Naive thymus-derived CD4-positive, alpha-beta T cell (primary cell): Measurements from ENCODE around the gene RPP25. TPM values are rescaled to one million over a fixed set of nuclear protein-coding genes. Genes with fewer than 3 reads are reported as not detected.

Experiments used
- ATAC-seq: fragments of 150-1000 bp; cut with Tn5 transposase; 2 replicates; pipeline ENCODE4 v1.10.0; 2021; ENCODE audit warnings: mild to moderate bottlenecking, moderate library complexity
- CTCF ChIA-PET: fragments of 350-600 bp; sonication (Branson Sonifier 250); formaldehyde crosslinking; loops from one replicate; lab custom pipeline; 2021; ENCODE audit warnings: antibody characterized with exemption; lab: Charles Lee
- POLR2A ChIA-PET: fragments of 350-600 bp; sonication (Branson Sonifier 250); formaldehyde crosslinking; loops from one replicate; lab custom pipeline; 2021; ENCODE audit warnings: antibody characterized with exemption, inconsistent platforms; lab: Charles Lee
- DNase-seq, 9 donors: peaks; one replicate each; pipeline versions ENCODE4 v3.0.0 to v3.0.0-alpha.2; 2020 to 2022; ENCODE audit warnings: mixed read lengths in 1 of 9
- H3K27ac ChIP-seq: one replicate; pipeline ENCODE4 v1.7.0; 2013; ENCODE audit warnings: mild to moderate bottlenecking, low read depth, low read length, moderate library complexity
- H3K27me3 ChIP-seq, 2 donors: one replicate each; pipeline ENCODE4 v1.7.0; 2013; ENCODE audit warnings: low read length in 2 of 2, mild to moderate bottlenecking in 2 of 2, moderate library complexity in 2 of 2; ENCODE audit not compliant: control insufficient read depth in 2 of 2, insufficient read depth in 2 of 2
- H3K36me3 ChIP-seq, 3 experiments: 1 replicate in 2 of 3; 2 replicates in 1 of 3; pipeline ENCODE4 v1.7.0; 2013; ENCODE audit warnings: low read length in 3 of 3, mild to moderate bottlenecking in 3 of 3, moderate library complexity in 1 of 3; ENCODE audit not compliant: insufficient read depth in 3 of 3, control insufficient read depth in 2 of 3
- H3K4me1 ChIP-seq, 2 donors: one replicate each; pipeline ENCODE4 v1.7.0; 2013; ENCODE audit warnings: low read length in 2 of 2, mild to moderate bottlenecking in 2 of 2, moderate library complexity in 1 of 2; ENCODE audit not compliant: control insufficient read depth in 2 of 2, insufficient read depth in 2 of 2
- H3K4me3 ChIP-seq: 2 replicates; pipeline ENCODE4 v1.7.0; 2013; ENCODE audit warnings: mild to moderate bottlenecking, low read length
- H3K9me3 ChIP-seq, 3 experiments: 1 replicate in 2 of 3; 2 replicates in 1 of 3; pipeline ENCODE4 v1.7.0; 2013; ENCODE audit warnings: low read length in 3 of 3; ENCODE audit not compliant: control insufficient read depth in 2 of 3
- H3K27ac Mint-ChIP-seq, 9 donors: one replicate each; pipeline ENCODE4 v1.8.0; 2020 to 2022; ENCODE audit warnings: mixed read lengths in 9 of 9, mild to moderate bottlenecking in 8 of 9, moderate library complexity in 5 of 9, inconsistent platforms in 2 of 9
- H3K27me3 Mint-ChIP-seq, 5 donors: one replicate each; pipeline ENCODE4 v1.8.0; 2021 to 2022; ENCODE audit warnings: mixed read lengths in 5 of 5, mild to moderate bottlenecking in 1 of 5
- H3K36me3 Mint-ChIP-seq, 5 donors: one replicate each; pipeline ENCODE4 v1.8.0; 2020 to 2022; ENCODE audit warnings: mixed read lengths in 5 of 5, mild to moderate bottlenecking in 3 of 5, inconsistent platforms in 1 of 5
- H3K4me1 Mint-ChIP-seq, 7 donors: one replicate each; pipeline ENCODE4 v1.8.0; 2020 to 2022; ENCODE audit warnings: mixed read lengths in 7 of 7, mild to moderate bottlenecking in 3 of 7, inconsistent platforms in 1 of 7
- H3K4me3 Mint-ChIP-seq, 10 donors: one replicate each; pipeline ENCODE4 v1.8.0; 2020 to 2022; ENCODE audit warnings: mild to moderate bottlenecking in 10 of 10, mixed read lengths in 10 of 10, moderate library complexity in 6 of 10, inconsistent platforms in 2 of 10
- H3K9me3 Mint-ChIP-seq, 11 donors: one replicate each; pipeline ENCODE4 v1.8.0; 2020 to 2022; ENCODE audit warnings: mixed read lengths in 11 of 11, mild to moderate bottlenecking in 4 of 11, inconsistent platforms in 1 of 11, moderate library complexity in 1 of 11
- intact Hi-C, 2 donors: fragments of 100-400 bp; cut with micrococcal nuclease; formaldehyde crosslinking; loops; one replicate each; pipeline ENCODE4 v1.15.1; 2023
- polyA plus RNA-seq, 2 donors: library from polyadenylated mRNA; unstranded; fragments of 300-500 nt; fragmentation: Illumina TruSeq; gene quantifications; one replicate each; pipeline ENCODE4 v1.2.3, GENCODE V29; 2021
- total RNA-seq, 6 experiments: library from RNA in 5 of 6; stranded (reverse) in 5 of 6; gene quantifications; 1 replicate in 5 of 6; 2 replicates in 1 of 6; pipeline ENCODE4 v1.2.3 and lab custom pipeline; 2021 to 2026

The RPP25 gene
- total and polyA plus RNA-seq, 7 experiments from 2014 or later: 0.95 to 5.8 (median 3.5) TPM

DNA sequence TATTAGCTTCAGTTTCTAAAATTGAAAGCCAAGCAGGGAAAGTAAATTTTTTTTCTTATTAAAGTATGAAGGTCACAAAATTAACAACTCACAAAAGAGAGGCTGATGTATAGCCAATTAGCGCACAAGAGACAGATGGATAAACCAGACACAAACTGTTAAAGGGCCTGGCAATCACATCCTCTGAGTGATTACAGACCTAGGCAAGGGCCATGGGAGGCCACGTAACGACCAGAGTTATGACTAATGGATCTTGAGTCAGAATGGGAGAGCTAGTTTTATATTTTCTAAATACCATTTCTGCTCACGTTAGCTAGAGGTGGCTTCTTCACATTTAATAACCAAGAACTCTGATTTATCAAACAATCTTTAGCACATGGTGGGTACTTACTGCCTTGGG, 21.0 kb upstream of the RPP25 start:
- H3K4me3 Mint-ChIP-seq: no peak overlapping the region
- Histone ChIP-seq H3K36me3 (no peaks in the 10 kb centered on the region), H3K4me3 (no peak overlapping the region), H3K27ac (no peak overlapping the region), H3K4me1 (no peaks in the 10 kb centered on the region), H3K9me3 (no peaks in the 10 kb centered on the region), H3K27me3 (no peaks in the 10 kb centered on the region)
- peaks cover 0 to 1% (median 0%) of the 10 kb centered on the region in 11 donors for H3K9me3 Mint-ChIP-seq
- intact Hi-C loops: no loop called here
- no peak overlapping the region for H3K27ac Mint-ChIP-seq
- no peak for DNase-seq
- ChIA-PET POLR2A (no interaction called here), CTCF (no interaction called here)
- H3K4me1 Mint-ChIP-seq: peaks cover 0 to 5% (median 0%) of the 10 kb centered on the region in 7 donors
- no peak for ATAC-seq
- no peaks in the 10 kb centered on the region for H3K36me3 Mint-ChIP-seq
- peaks cover 0 to 18% (median 6%) of the 10 kb centered on the region in 5 donors for H3K27me3 Mint-ChIP-seq

- peaks cover 0 to 5% (median 0%) of the 10 kb centered on the region in 7 donors for H3K4me1 Mint-ChIP-seq
- DNase-seq: no peak
- no peak overlapping the region for H3K4me3 Mint-ChIP-seq
- no peaks in the 10 kb centered on the region for H3K36me3 Mint-ChIP-seq
- H3K4me1 ChIP-seq: no peaks in the 10 kb centered on the region
- no peaks in the 10 kb centered on the region for H3K27me3 ChIP-seq
- no peaks in the 10 kb centered on the region for H3K36me3 ChIP-seq
- intact Hi-C loops: no loop called here
- peaks cover 0 to 1% (median 0%) of the 10 kb centered on the region in 11 donors for H3K9me3 Mint-ChIP-seq
- H3K4me3 ChIP-seq: no peak overlapping the region
- ChIA-PET CTCF (interaction anchor here (0.6 kb wide), 1 partner anchor 27 kb away, joined by 3 read pairs; no protein-coding TSS in a partner anchor), POLR2A (no interaction called here)
- H3K27ac ChIP-seq: no peak overlapping the region
- ATAC-seq: no peak
- H3K9me3 ChIP-seq: no peaks in the 10 kb centered on the region
- no peak overlapping the region for H3K27ac Mint-ChIP-seq
- peaks cover 0 to 19% (median 8%) of the 10 kb centered on the region in 5 donors for H3K27me3 Mint-ChIP-seq
Measured at GRCh38 chr15:74976159-74976558, 19.6 kb upstream of the RPP25 start.

- no peaks in the 10 kb centered on the region for H3K36me3 Mint-ChIP-seq
- no peaks in the 10 kb centered on the region for H3K27me3 ChIP-seq
- no peak overlapping the region for H3K27ac ChIP-seq
- ChIA-PET CTCF (interaction anchor here (0.5 to 1.5 kb wide), 2 partner anchors 18 to 198 kb away, joined by 4 read pairs; no protein-coding TSS in a partner anchor), POLR2A (no interaction called here)
- no peaks in the 10 kb centered on the region for H3K9me3 ChIP-seq
- intact Hi-C loops: no loop called here
- DNase-seq (no peak), ATAC-seq (no peak)
- H3K4me3 Mint-ChIP-seq: no peak overlapping the region
- no peaks in the 10 kb centered on the region for H3K36me3 ChIP-seq
- H3K4me1 ChIP-seq: no peaks in the 10 kb centered on the region
- H3K4me1 Mint-ChIP-seq: no peaks in the 10 kb centered on the region
- H3K27me3 Mint-ChIP-seq: peaks cover 0 to 4% (median 1%) of the 10 kb centered on the region in 5 donors
- no peak overlapping the region for H3K4me3 ChIP-seq
- H3K9me3 Mint-ChIP-seq: peaks cover 0 to under 1% (median 0%) of the 10 kb centered on the region in 11 donors
- no peak overlapping the region for H3K27ac Mint-ChIP-seq
Measured at GRCh38 chr15:74967670-74968069, 11.1 kb upstream of the RPP25 start.

GRCh38 chr15:74964794-74965193, 8.2 kb upstream of the RPP25 start:
- H3K4me3 Mint-ChIP-seq: no peak overlapping the region
- DNase-seq (no peak), ATAC-seq (no peak)
- Histone ChIP-seq H3K27ac (no peak overlapping the region), H3K4me3 (no peak overlapping the region), H3K27me3 (no peaks in the 10 kb centered on the region), H3K36me3 (no peaks in the 10 kb centered on the region), H3K9me3 (no peaks in the 10 kb centered on the region), H3K4me1 (no peaks in the 10 kb centered on the region)
- intact Hi-C loops: no loop called here
- H3K27ac Mint-ChIP-seq: no peak overlapping the region
- ChIA-PET POLR2A (no interaction called here), CTCF (no interaction called here)
- H3K27me3 Mint-ChIP-seq: peaks cover 2 to 28% (median 5%) of the 10 kb centered on the region in 5 donors
- H3K4me1 Mint-ChIP-seq: peaks cover 0 to 9% (median 0%) of the 10 kb centered on the region in 7 donors
- peaks cover 0 to 1% (median 0%) of the 10 kb centered on the region in 11 donors for H3K9me3 Mint-ChIP-seq
- no peaks in the 10 kb centered on the region for H3K36me3 Mint-ChIP-seq

- ChIA-PET POLR2A (interaction anchor here (0.5 kb wide), 1 partner anchor 69 kb away, joined by 3 read pairs; no protein-coding TSS in a partner anchor), CTCF (interaction anchor here (0.6 to 1.3 kb wide), 3 partner anchors 59 to 345 kb away, joined by 3 read pairs; no protein-coding TSS in a partner anchor)
- no peak for DNase-seq
Measured at GRCh38 chr15:74963213-74963612, 6.6 kb upstream of the RPP25 start.

DNA sequence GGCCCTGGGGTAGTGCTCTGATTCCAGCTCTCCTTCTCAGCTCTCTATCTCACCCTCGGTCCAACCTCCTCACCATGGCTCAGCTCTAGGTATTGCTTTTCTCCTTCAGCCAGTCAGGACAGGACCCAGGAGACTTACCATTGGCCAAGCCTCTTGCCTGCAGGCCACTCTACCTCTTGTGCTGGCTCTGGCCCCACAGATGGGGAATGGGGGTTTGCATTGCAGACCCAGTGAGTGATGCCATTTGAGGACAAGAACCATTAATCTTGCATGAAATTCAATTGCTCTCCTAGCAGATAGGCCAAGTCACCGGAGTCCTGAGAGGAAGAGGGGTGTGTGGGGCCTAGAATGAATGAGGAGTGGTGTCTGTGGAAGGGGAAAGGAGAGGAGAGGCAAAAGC, 6.1 kb upstream of the RPP25 start:
- DNase-seq (no peak), ATAC-seq (no peak)
- Mint-ChIP-seq H3K9me3 (peaks cover 0 to 1% (median 0%) of the 10 kb centered on the region in 11 donors), H3K27me3 (peaks cover 23 to 49% (median 24%) of the 10 kb centered on the region in 5 donors), H3K36me3 (peaks cover 0 to 2% (median 0%) of the 10 kb centered on the region in 5 donors), H3K4me3 (no peak overlapping the region), H3K4me1 (peaks cover 12 to 23% (median 18%) of the 10 kb centered on the region in 7 donors), H3K27ac (no peak overlapping the region)
- H3K27ac ChIP-seq: no peak overlapping the region
- H3K27me3 ChIP-seq: peaks cover 4 to 5% of the 10 kb centered on the region in 2 donors
- intact Hi-C loops: no loop called here
- CTCF ChIA-PET: interaction anchor here (0.6 to 0.9 kb wide), 2 partner anchors 59 to 1222 kb away, joined by 3 read pairs; no protein-coding TSS in a partner anchor
- POLR2A ChIA-PET: no interaction called here
- H3K36me3 ChIP-seq: no peaks in the 10 kb centered on the region
- H3K9me3 ChIP-seq: no peaks in the 10 kb centered on the region
- peaks cover 11 to 13% of the 10 kb centered on the region in 2 donors for H3K4me1 ChIP-seq
- no peak overlapping the region for H3K4me3 ChIP-seq

More at GRCh38 chr15:74963213-74963612, 6.6 kb upstream of the RPP25 start:
- no peak overlapping the region for H3K4me3 Mint-ChIP-seq
- Histone ChIP-seq H3K4me3 (no peak overlapping the region), H3K9me3 (no peaks in the 10 kb centered on the region), H3K27ac (no peak overlapping the region), H3K36me3 (no peaks in the 10 kb centered on the region), H3K4me1 (peaks cover 9% of the 10 kb centered on the region in 2 donors), H3K27me3 (peaks cover under 1 to 5% of the 10 kb centered on the region in 2 donors)
- peaks cover 0 to 1% (median 0%) of the 10 kb centered on the region in 11 donors for H3K9me3 Mint-ChIP-seq
- intact Hi-C loops: no loop called here
- H3K36me3 Mint-ChIP-seq: peaks cover 0 to 2% (median 0%) of the 10 kb centered on the region in 5 donors
- peaks cover 18 to 44% (median 19%) of the 10 kb centered on the region in 5 donors for H3K27me3 Mint-ChIP-seq
- peaks cover 7 to 18% (median 13%) of the 10 kb centered on the region in 7 donors for H3K4me1 Mint-ChIP-seq
- no peak for ATAC-seq
- H3K27ac Mint-ChIP-seq: no peak overlapping the region
